Endothelial cell of umbilical vein (primary cell): ENCODE results near the gene CD82. TPM values are rescaled to one million over a fixed set of nuclear protein-coding genes. Genes with fewer than 3 reads are reported as not detected.

ENCODE experiments used
- BruUV-seq: library from RNA; stranded (reverse); fragments of 400-500 nt; replicated peaks from 2 replicates; lab custom pipeline; 2021; lab: Mats Ljungman, UMichigan
- CTCF ChIA-PET: fragments of 300-600, 350-600 bp; sonication (Branson Sonifier 250); formaldehyde crosslinking; loops from one replicate; lab custom pipeline; 2021; ENCODE audit warnings: antibody characterized with exemption, inconsistent platforms; lab: Charles Lee
- POLR2A ChIA-PET: fragments of 300-600, 350-600 bp; sonication (Branson Sonifier 250); formaldehyde crosslinking; loops from one replicate; lab custom pipeline; 2021; ENCODE audit warnings: antibody characterized with exemption, inconsistent platforms; lab: Charles Lee
- DNase-seq: peaks from one replicate; pipeline ENCODE4 v3.0.0-alpha.2; 2011; ENCODE audit warnings: low read depth, low spot score
- FAIRE-seq: peaks from 2 replicates; lab custom pipeline; 2011; peaks lifted over from hg19 to GRCh38; lab: Jason Lieb, UNC
- H2AFZ ChIP-seq: 2 replicates; pipeline ENCODE4 v1.6.0; 2012; ENCODE audit warnings: low read depth, low read length, control low read depth, inconsistent platforms
- H3K27ac ChIP-seq: 2 replicates; pipeline ENCODE4 v1.5.1; 2011; ENCODE audit warnings: low read depth, mild to moderate bottlenecking, control low read depth, low read length, moderate library complexity; ENCODE audit not compliant: insufficient read depth
- H3K27me3 ChIP-seq, 2 experiments: 2 replicates each; pipeline versions ENCODE4 v1.6.0 to v1.6.1; 2011; ENCODE audit warnings: low read length in 2 of 2, mixed read lengths in 1 of 2; ENCODE audit not compliant: control insufficient read depth in 2 of 2, insufficient read depth in 2 of 2
- H3K36me3 ChIP-seq, 2 experiments: 2 replicates in 1 of 2; 3 replicates in 1 of 2; pipeline ENCODE4 v1.5.1; 2011; ENCODE audit warnings: low read length in 2 of 2, mild to moderate bottlenecking in 1 of 2, moderate library complexity in 1 of 2; ENCODE audit not compliant: control insufficient read depth in 2 of 2, insufficient read depth in 2 of 2; ENCODE audit errors: extremely low read depth in 1 of 2
- H3K4me1 ChIP-seq: 3 replicates; pipeline ENCODE4 v1.5.1; 2011; ENCODE audit warnings: mild to moderate bottlenecking, low read length; ENCODE audit not compliant: control insufficient read depth, insufficient read depth; ENCODE audit errors: extremely low read depth
- H3K4me2 ChIP-seq: 2 replicates; pipeline ENCODE4 v1.6.1; 2011; ENCODE audit warnings: low read length, control low read depth, mixed read lengths; ENCODE audit not compliant: insufficient read depth
- H3K4me3 ChIP-seq, 3 experiments: fragments of 200-600 bp in 1 of 3; sonication (generic), shearing (Covaris generic) in 1 of 3; replicated peaks in 1 of 3; 2 replicates each; pipeline ENCODE4 v1.5.1; 2011 to 2016; ENCODE audit warnings: control low read depth in 3 of 3, low read length in 3 of 3, mild to moderate bottlenecking in 2 of 3, inconsistent platforms in 1 of 3, low read depth in 1 of 3, moderate library complexity in 1 of 3; ENCODE audit not compliant: insufficient read depth in 1 of 3
- H3K79me2 ChIP-seq: 2 replicates; pipeline ENCODE4 v1.6.0; 2012; ENCODE audit warnings: low read length, inconsistent platforms; ENCODE audit not compliant: control insufficient read depth, insufficient read depth
- H3K9ac ChIP-seq: replicated peaks from 2 replicates; pipeline ENCODE3; 2011; ENCODE audit warnings: low read length, control low read depth; ENCODE audit not compliant: insufficient read depth; ENCODE audit errors: extremely low read depth
- H3K9me1 ChIP-seq: replicated peaks from 3 replicates; pipeline ENCODE4 v1.6.0; 2011; ENCODE audit warnings: mild to moderate bottlenecking, low read length; ENCODE audit not compliant: control insufficient read depth, insufficient read depth; ENCODE audit errors: extremely low read depth
- H3K9me3 ChIP-seq: replicated peaks from 2 replicates; pipeline ENCODE4 v1.5.1; 2012; ENCODE audit warnings: low read length, inconsistent platforms; ENCODE audit not compliant: control insufficient read depth, insufficient read depth
- H4K20me1 ChIP-seq: replicated peaks from 2 replicates; pipeline ENCODE3; 2011; ENCODE audit warnings: mild to moderate bottlenecking, low read length; ENCODE audit not compliant: control insufficient read depth, insufficient read depth; ENCODE audit errors: extremely low read depth
- CTCF ChIP-seq, 2 donors: IDR thresholded peaks; 1 replicate in 1 of 2; 2 replicates in 1 of 2; pipeline ENCODE4 v1.5.1; 2011; ENCODE audit warnings: low read length in 2 of 2, mild to moderate bottlenecking in 2 of 2, moderate library complexity in 2 of 2, control low read depth in 1 of 2, inconsistent platforms in 1 of 2, low read depth in 1 of 2; ENCODE audit not compliant: insufficient read depth in 1 of 2; ENCODE audit errors: extremely low read depth in 1 of 2
- EZH2 ChIP-seq: IDR thresholded peaks from 2 replicates; pipeline ENCODE4 v1.6.1; 2012; ENCODE audit warnings: borderline replicate concordance, low read depth, mild to moderate bottlenecking, moderate library complexity, low read length, inconsistent platforms; ENCODE audit not compliant: severe bottlenecking
- FOS ChIP-seq: IDR thresholded peaks from 2 replicates; pipeline ENCODE4 v1.6.1; 2011; ENCODE audit warnings: mild to moderate bottlenecking, low read length, moderate library complexity, borderline replicate concordance; ENCODE audit not compliant: insufficient read depth
- GATA2 ChIP-seq: IDR thresholded peaks from 2 replicates; pipeline ENCODE4 v1.7.0; 2011; ENCODE audit warnings: low read depth, mild to moderate bottlenecking, moderate library complexity, mixed read lengths, low read length; ENCODE audit not compliant: insufficient read length, insufficient read depth
- JUN ChIP-seq: IDR thresholded peaks from 2 replicates; pipeline ENCODE4 v1.6.1; 2011; ENCODE audit warnings: borderline replicate concordance, low read depth; ENCODE audit not compliant: insufficient read length, insufficient read depth
- MAX ChIP-seq: IDR thresholded peaks from 2 replicates; pipeline ENCODE4 v1.6.1; 2011; ENCODE audit not compliant: insufficient read depth, insufficient read length
- MYC ChIP-seq: IDR thresholded peaks from one replicate; pipeline ENCODE4 v1.6.1; 2011; ENCODE audit warnings: mild to moderate bottlenecking, low read depth, low read length
- POLR2A ChIP-seq: IDR thresholded peaks from 2 replicates; pipeline ENCODE4 v1.6.1; 2012; ENCODE audit warnings: low read depth, mild to moderate bottlenecking, control low read depth, low read length
- POLR2AphosphoS5 ChIP-seq: IDR thresholded peaks from 2 replicates; pipeline ENCODE4 v1.6.1; 2012; ENCODE audit warnings: low read depth, mild to moderate bottlenecking, control low read depth, low read length, moderate library complexity; ENCODE audit not compliant: insufficient read depth
- dilution Hi-C: fragments of 300-500 bp; cut with MboI; formaldehyde crosslinking; loops from one replicate; pipeline ENCODE4 v1.15.0; 2019; ENCODE audit warnings: low sequenced_read_pairs; ENCODE audit not compliant: extremely low pct_ligation_motif_present
- intact Hi-C: fragments of 100-400 bp; cut with micrococcal nuclease; formaldehyde crosslinking; loops from one replicate; pipeline ENCODE4 v1.10.0; 2022
- polyA plus RNA-seq, 4 experiments: library from polyadenylated mRNA; depleted of rRNA in 3 of 4; stranded (reverse) in 3 of 4; unstranded in 1 of 4; fragments of >200 nt; gene quantifications; 2 replicates each; pipeline versions ENCODE4 v1.2.1 to v1.2.3, GENCODE V29; 2011 to 2012; ENCODE audit warnings: missing spikeins in 1 of 4
- total RNA-seq: library from RNA; stranded (reverse); gene quantifications from 2 replicates; pipeline ENCODE4 v1.2.3, GENCODE V29; 2021

CD82 gene
- total and polyA plus RNA-seq, 2 donors (not counting 3 experiments of a cell fraction or from before 2014, with no cell fraction given), result 17.9 to 25.2 TPM

- no TSS peak for BruUV-seq
- POLR2A ChIA-PET, result interaction anchor here (0.7 kb wide), 1 partner anchor 590 kb away, joined by 3 read pairs; no protein-coding TSS in a partner anchor
Measured at GRCh38 chr11:44528581-44528980, 36.9 kb upstream of the CD82 start.

More at GRCh38 chr11:44528581-44528980, 36.9 kb upstream of the CD82 start:
- H3K4me3 ChIP-seq, result no peak overlapping the region
- H3K9me1 ChIP-seq, result no peaks in the 10 kb centered on the region
- no peak overlapping the region for H3K9ac ChIP-seq
- H2AFZ ChIP-seq, result no peak overlapping the region
- intact Hi-C loops, result no loop called here
- peaks cover 0 to 2% of the 10 kb centered on the region in 2 experiments for H3K27me3 ChIP-seq
- H3K4me2 ChIP-seq, result no peak overlapping the region
- dilution Hi-C loops, result no loop called here
- no peak for TF ChIP-seq POLR2AphosphoS5
- no peak for TF ChIP-seq JUN
- no peak for TF ChIP-seq FOS
- TF ChIP-seq GATA2, result no peak
- TF ChIP-seq MYC, result no peak
- TF ChIP-seq MAX, result no peak
- TF ChIP-seq POLR2A, result no peak
- TF ChIP-seq EZH2, result no peak
- no peak for TF ChIP-seq CTCF (IDR thresholded peaks at IDR 0.05; ENCODE audit: extremely low read depth in 1 of 2, insufficient read depth in 1 of 2, low read depth in 1 of 2, low read length in 2 of 2)
- no peak overlapping the region for H3K27ac ChIP-seq
- H3K4me1 ChIP-seq, result no peaks in the 10 kb centered on the region
- no peaks in the 10 kb centered on the region for H3K9me3 ChIP-seq
- no peaks in the 10 kb centered on the region for H3K36me3 ChIP-seq
- no peaks in the 10 kb centered on the region for H4K20me1 ChIP-seq
- FAIRE-seq (no peak), DNase-seq (no peak)
- CTCF ChIA-PET, result interaction anchor here (2.3 kb wide), 1 partner anchor 395 kb away, joined by 7 read pairs; no protein-coding TSS in a partner anchor
- H3K79me2 ChIP-seq, result no peaks in the 10 kb centered on the region
